Stimulated activated naive CD8-positive, alpha-beta T cell treated with anti-CD3 and anti-CD28 coated beads, Interleukin-15, amount 100 ng/mL, for 72 hours (primary cell): ENCODE measurements around the gene SUZ12.
"Not testable (repeated sequence)": the region's sequence is repeated elsewhere in the genome, so short reads cannot be mapped to it uniquely, and the experiment has no call there.

Experiments
- ATAC-seq: fragments of 150-1000 bp; cut with Tn5 transposase; 2 replicates; pipeline ENCODE4 v1.10.0; 2021; ENCODE audit warnings: mild to moderate bottlenecking, moderate library complexity
- DNase-seq, 2 donors: peaks; one replicate each; pipeline ENCODE4 v3.0.0; 2021 to 2022
- H3K27ac Mint-ChIP-seq, 2 donors: one replicate each; pipeline ENCODE4 v1.8.0; 2022; ENCODE audit warnings: mild to moderate bottlenecking in 2 of 2, mixed read lengths in 2 of 2, moderate library complexity in 2 of 2
- H3K27me3 Mint-ChIP-seq: one replicate; pipeline ENCODE4 v1.8.0; 2022; ENCODE audit warnings: mixed read lengths
- H3K4me1 Mint-ChIP-seq: one replicate; pipeline ENCODE4 v1.8.0; 2022; ENCODE audit warnings: mild to moderate bottlenecking, mixed read lengths
- H3K4me3 Mint-ChIP-seq, 2 donors: one replicate each; pipeline ENCODE4 v1.8.0; 2022; ENCODE audit warnings: mild to moderate bottlenecking in 2 of 2, mixed read lengths in 2 of 2, moderate library complexity in 1 of 2
- H3K9me3 Mint-ChIP-seq, 2 donors: one replicate each; pipeline ENCODE4 v1.8.0; 2022; ENCODE audit warnings: mixed read lengths in 2 of 2

SUZ12 gene

DNA sequence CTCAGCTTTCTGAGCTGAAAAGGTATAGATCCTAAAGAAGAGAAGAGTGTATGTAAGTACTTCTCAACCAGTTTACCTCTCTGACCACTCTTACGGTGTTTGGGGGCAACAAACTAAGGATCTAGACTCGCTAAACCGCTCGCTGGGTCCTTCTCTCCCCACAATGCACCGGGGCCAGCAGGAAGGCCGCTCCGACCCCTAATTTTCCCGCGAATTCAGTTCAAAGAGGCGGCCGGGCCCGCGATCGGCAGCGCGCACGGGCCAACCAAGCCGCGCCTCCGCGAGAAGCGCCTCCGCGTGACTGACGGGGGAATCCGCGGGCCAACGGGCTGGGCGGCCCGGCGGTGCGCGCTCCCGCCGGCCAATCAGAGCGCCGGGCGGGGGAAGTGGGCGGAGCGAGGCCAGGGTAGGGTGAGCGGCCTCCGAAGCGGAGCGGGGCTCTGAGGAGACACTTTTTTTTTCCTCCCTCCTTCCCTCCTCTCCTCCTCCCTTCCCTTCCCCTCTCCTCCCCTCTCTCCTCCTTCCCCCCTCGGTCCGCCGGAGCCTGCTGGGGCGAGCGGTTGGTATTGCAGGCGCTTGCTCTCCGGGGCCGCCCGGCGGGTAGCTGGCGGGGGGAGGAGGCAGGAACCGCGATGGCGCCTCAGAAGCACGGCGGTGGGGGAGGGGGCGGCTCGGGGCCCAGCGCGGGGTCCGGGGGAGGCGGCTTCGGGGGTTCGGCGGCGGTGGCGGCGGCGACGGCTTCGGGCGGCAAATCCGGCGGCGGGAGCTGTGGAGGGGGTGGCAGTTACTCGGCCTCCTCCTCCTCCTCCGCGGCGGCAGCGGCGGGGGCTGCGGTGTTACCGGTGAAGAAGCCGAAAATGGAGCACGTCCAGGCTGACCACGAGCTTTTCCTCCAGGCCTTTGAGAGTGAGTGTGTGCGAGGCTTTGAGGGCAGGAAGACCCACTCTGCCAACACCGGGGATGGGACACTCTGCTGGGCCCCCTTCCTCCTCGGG lies at the start of gene SUZ12:
TSS of gene SUZ12 (plus strand) at position 393 of the 995 bp plus-strand sequence. CDS start at position 633, 240 bp downstream.
- peak; percentile 97 for ATAC-seq
- peak; percentile 89 for DNase-seq
- H3K27ac Mint-ChIP-seq: peak within 1 kb of the TSS; percentile 91 to 98
- not testable (repeated sequence) for H3K9me3 Mint-ChIP-seq, H3K27me3 Mint-ChIP-seq
- H3K4me1 Mint-ChIP-seq: peaks cover 13% of the 10 kb centered on the region
- peak within 1 kb of the TSS; percentile 83 to 89 for H3K4me3 Mint-ChIP-seq

DNA sequence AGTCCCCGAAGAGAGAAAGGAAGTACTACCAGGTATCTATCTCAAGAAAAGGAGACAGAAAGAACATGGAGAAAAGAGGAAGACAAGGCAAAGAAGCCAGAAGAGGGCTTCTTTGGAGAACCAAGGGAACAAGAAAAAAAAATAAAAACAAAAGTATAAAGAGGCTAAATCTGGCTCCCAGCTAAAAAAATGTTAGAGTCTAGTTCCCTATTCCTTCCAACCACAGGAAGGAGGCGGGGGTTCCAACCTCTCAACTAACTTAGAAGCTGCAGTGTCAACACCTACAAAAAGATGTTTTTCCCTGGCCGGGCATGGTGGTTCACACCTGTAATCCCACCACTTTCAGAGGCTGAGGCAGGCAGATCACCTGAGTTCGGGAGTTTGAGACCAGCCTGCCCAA lies 48.7 kb upstream of the SUZ12 start:
- H3K27me3 Mint-ChIP-seq: no peaks in the 10 kb centered on the region
- H3K4me3 Mint-ChIP-seq: no peak overlapping the region
- ATAC-seq: no peak
- no peaks in the 10 kb centered on the region for H3K9me3 Mint-ChIP-seq
- no peak for DNase-seq
- H3K4me1 Mint-ChIP-seq: no peaks in the 10 kb centered on the region
- H3K27ac Mint-ChIP-seq: no peak overlapping the region

DNA sequence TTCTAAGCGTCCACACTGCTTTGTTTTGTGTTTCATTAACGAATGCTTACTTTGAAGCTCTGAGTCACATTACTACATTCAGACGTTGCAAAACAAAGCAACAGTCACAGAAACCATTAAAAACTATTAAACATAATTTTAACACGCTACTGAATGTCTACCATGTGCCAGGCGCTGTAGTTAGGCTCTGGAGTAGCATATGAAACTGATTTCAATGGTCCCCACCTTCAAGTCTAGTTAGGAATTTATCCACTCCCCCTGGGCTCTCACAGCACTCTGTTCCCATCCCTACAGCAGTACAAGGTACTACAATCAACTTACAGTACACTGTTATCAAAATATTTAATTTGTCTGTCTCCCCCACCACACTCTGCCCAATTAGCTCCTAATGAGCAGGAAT lies 35.9 kb upstream of the SUZ12 start:
- Mint-ChIP-seq H3K9me3 (no peaks in the 10 kb centered on the region), H3K4me3 (no peak overlapping the region), H3K27ac (no peak overlapping the region), H3K27me3 (no peaks in the 10 kb centered on the region), H3K4me1 (peaks cover 31% of the 10 kb centered on the region)
- ATAC-seq: peak; percentile 1
- DNase-seq: no peak

DNA sequence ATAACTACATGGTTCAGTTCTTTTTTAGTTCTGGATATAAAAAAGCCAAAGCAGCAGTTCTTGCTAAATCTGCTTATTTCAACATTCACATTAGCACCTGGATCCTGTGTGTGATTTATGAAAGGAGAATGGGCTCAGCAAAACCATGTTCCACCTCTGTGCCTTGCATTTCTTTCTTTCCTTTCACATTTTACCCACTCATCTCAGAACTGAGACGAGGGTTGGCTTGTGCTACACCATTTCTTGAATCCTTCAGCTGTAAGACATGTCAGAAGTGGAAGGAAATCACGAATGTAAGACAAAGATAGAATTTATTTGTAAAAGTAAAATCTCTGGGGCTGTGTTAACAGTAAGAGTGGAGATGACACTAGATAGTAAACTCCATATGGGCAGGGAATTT lies 34.1 kb upstream of the SUZ12 start:
- no peaks in the 10 kb centered on the region for H3K9me3 Mint-ChIP-seq
- no peak overlapping the region for H3K27ac Mint-ChIP-seq

DNA sequence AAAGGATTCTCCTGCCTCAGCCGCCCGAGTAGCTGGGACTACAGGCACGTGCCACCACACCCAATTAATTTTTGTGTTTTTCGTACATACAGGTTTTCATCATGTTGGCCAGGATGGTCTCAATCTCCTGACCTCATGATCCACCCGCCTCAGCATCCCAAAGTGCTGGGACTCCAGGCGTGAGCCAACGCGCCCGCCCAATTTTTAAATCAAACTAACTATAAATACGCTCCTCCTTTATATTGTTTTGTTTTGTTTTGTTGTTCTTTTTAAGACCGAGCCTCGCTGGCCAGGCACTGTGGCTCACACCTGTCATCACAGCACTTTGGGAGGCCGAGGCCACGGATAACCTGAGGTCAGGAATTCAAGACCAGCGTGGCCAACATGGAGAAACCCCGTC lies 33.4 kb upstream of the SUZ12 start:
- H3K27ac Mint-ChIP-seq: no peak overlapping the region

More for the DNA sequence above, 34.1 kb upstream of the SUZ12 start:
- peak overlapping the region in 1 of 2 donors; percentile 33 for H3K4me3 Mint-ChIP-seq
- H3K27me3 Mint-ChIP-seq: peaks cover 8% of the 10 kb centered on the region
- ATAC-seq: no peak
- peaks cover 36% of the 10 kb centered on the region for H3K4me1 Mint-ChIP-seq
- DNase-seq: peak in 1 of 2 donors; percentile 9

DNA sequence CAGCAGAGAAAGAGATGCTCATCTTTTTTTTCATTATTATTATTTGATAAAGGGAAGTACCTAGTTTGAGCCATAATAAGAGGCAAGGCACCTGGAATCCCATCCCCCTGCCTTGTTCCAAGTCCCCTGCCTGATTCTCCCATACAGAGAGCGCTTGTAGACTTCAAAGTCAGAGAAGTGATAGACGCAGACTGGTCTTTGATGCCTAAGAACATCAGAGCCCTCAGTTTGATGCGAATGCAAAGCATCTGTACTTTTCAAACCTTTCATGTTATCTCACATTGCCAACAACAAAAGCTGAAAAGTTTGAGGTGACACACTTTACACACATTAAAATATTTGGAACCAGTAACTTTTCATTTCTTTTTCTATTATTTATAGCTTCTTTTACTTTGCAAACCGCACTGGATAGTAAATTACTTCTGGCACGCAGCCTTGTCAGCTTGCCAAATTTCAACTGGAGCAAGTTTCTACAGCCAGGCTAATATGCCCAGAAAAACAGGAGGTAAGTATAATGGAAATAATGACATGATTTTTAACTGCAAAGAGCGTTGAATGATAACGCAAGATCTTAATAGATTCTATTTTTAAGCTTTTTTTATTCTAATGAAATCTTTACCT lies 29.4 kb upstream of the SUZ12 start:
- Mint-ChIP-seq H3K27ac (no peak overlapping the region), H3K27me3 (peaks cover 36% of the 10 kb centered on the region), H3K4me1 (peaks cover 28% of the 10 kb centered on the region), H3K9me3 (no peaks in the 10 kb centered on the region), H3K4me3 (peak overlapping the region; percentile 51 to 69)
- no peak for DNase-seq
- ATAC-seq: no peak

More for the DNA sequence above, 33.4 kb upstream of the SUZ12 start:
- Mint-ChIP-seq H3K27me3 (peaks cover 8% of the 10 kb centered on the region), H3K4me1 (peaks cover 37% of the 10 kb centered on the region), H3K4me3 (peak overlapping the region in 1 of 2 donors; percentile 31), H3K9me3 (no peaks in the 10 kb centered on the region)
- ATAC-seq (no peak), DNase-seq (no peak)

DNA sequence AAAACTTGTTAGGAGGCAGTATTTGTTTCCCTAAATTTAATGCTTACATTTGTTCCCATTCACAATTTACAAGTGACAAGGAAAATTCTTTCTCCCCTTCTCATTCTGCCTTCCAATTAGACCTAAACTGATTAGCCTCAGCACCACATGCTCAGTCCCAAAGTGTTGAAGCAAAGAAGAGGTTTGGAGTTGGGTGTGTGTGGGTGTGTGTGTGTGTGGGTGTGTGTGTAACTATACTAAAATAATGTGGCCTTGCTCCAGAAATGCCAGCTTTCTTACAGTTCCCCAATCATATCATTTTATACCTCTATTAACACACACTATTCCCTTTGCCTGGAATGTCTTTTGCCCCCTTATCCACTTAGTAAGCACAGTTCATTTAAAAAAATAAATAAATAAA lies 28.4 kb upstream of the SUZ12 start:
- peaks cover 20% of the 10 kb centered on the region for H3K4me1 Mint-ChIP-seq
- ATAC-seq (no peak), DNase-seq (no peak)
- no peaks in the 10 kb centered on the region for H3K9me3 Mint-ChIP-seq
- H3K27ac Mint-ChIP-seq: no peak overlapping the region
- peaks cover 37% of the 10 kb centered on the region for H3K27me3 Mint-ChIP-seq
- H3K4me3 Mint-ChIP-seq: no peak overlapping the region

DNA sequence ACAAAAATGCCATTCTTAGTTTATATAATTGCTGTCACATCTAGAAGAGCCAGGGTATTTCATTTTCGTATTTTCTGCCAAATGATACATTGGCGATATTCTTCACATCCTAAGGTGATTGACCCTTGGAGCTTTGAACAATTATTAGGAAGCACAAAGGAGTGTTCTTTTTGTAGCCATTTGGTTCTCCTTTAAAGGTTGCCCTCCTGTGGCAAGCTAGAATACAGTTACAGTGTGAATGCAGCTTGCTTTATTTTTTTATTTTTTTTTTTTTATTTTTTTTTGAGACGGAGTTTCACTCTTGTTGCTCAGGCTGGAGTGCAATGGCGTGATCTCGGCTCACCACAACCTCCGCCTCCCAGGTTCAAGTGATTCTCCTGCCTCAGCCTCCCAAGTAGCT lies 24.1 kb upstream of the SUZ12 start:
- Mint-ChIP-seq H3K27me3 (peaks cover 46% of the 10 kb centered on the region), H3K4me1 (peaks cover 21% of the 10 kb centered on the region)
- not testable (repeated sequence) for ATAC-seq, H3K4me3 Mint-ChIP-seq, H3K9me3 Mint-ChIP-seq, H3K27ac Mint-ChIP-seq, DNase-seq

DNA sequence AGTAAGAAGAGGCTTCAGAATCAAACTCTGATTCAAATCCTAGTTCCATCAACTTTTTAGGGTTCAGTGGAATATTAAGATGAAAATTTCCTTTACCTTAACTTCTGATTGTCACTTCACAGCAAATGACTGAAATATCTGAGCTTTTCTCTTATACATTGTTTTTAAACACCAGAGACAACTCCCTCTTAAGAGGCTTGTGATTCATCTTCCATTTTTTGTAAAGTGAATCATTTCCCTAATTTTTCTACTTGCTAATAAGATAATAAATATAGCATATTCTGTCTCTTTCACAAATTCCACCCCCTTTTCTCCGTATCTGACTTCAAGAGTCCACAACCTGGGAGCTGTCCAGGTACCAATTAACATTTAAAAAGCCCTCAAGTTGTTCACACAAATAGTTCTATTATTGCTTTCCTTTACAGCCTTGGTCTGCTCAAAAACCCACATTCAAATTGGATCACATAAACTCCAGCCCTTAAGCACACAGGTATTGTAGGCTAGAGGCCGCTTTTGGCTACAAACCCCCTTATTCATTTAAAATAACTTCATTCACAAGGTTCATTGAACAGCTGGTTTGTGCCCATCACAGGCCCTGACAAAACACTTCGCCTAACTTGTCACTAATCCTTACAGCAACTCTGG lies 21.2 kb upstream of the SUZ12 start:
- Mint-ChIP-seq H3K27ac (no peak overlapping the region), H3K9me3 (no peaks in the 10 kb centered on the region), H3K4me3 (no peak overlapping the region), H3K4me1 (peaks cover 38% of the 10 kb centered on the region), H3K27me3 (peaks cover 50% of the 10 kb centered on the region)
- DNase-seq (peak in 1 of 2 donors; percentile 3), ATAC-seq (no peak)

DNA sequence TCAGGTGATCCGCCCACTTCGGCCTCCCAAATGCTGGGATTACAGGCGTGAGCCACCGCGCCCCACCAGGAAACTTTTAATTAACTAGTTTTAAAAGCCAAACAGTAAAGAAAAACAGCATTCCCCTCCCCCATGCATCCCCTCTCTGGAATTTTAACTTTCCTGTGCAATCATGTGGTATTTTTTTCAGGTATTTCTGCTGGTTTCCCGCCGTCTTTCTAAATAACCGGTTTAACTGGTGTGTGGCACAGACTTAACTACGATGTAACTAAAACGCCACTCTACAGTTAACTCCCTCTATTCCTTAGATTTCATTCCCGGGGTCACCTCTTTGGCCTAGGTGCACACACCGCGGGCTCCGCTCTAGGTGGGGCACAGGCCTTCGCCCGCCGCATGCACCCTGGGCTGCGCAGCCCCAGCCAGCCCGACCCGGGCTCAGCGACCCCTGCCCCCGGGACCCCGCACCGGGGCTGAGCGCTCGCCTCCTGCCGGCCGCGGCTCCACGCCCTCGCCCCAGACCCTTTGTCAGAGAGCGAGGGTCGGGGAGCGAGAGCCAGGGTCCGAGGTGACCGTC lies 20.2 kb upstream of the SUZ12 start:
- ATAC-seq (peak; percentile 42), DNase-seq (no peak)
- Mint-ChIP-seq H3K27me3 (peaks cover 44% of the 10 kb centered on the region), H3K4me1 (peaks cover 39% of the 10 kb centered on the region), H3K9me3 (no peaks in the 10 kb centered on the region), H3K4me3 (peak overlapping the region in 1 of 2 donors; percentile 21), H3K27ac (no peak overlapping the region)

DNA sequence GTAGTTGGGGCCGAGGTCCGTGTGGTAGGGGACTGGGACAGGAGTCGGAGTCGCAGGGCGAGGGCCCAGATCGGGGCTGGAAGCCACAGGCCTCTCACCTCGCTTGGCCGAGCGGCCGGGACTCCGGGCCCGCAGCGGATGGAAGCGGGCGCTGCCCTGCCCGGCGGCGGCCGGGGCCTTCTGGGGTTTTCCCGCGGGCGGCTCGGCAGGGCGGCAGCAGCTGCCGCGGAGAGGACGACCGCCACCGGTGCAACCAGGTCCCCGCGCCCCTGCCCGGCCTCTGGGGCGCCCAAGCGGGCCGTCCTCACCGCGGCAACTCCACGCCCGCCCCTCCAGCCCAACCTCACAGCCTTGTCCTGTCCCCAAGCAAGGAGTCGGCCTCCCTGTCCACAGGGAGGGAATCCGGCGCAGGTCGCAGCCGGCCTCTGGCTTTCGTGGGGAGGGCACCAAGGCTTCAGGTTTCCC lies 19.7 kb upstream of the SUZ12 start:
- ATAC-seq: peak; percentile 38

DNA sequence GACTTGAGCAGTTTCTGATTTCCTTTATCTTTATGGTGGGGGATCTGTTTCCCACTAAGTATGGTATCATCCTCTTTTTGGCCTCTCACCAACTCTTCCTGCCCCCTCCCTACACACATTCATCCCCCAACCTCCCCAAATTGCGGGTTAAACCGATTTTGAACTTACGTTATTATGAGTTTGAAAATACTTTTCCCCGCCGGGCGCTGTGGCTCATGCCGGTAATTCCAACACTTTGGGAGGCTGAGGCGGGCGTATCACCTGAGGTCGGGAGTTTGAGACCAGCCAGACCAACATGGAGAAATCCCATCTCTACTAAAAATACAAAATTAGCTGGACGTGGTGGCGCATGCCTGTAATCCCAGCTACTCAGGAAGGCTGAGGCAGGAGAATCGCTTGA lies 19.1 kb upstream of the SUZ12 start:
- H3K4me1 Mint-ChIP-seq: peaks cover 39% of the 10 kb centered on the region
- H3K4me3 Mint-ChIP-seq: peak overlapping the region in 1 of 2 donors; percentile 50
- not testable (repeated sequence) for H3K27ac Mint-ChIP-seq, ATAC-seq, DNase-seq, H3K9me3 Mint-ChIP-seq
- H3K27me3 Mint-ChIP-seq: peaks cover 35% of the 10 kb centered on the region

More for the DNA sequence above, 19.7 kb upstream of the SUZ12 start:
- DNase-seq: no peak
- Mint-ChIP-seq H3K9me3 (no peaks in the 10 kb centered on the region), H3K27me3 (peaks cover 39% of the 10 kb centered on the region), H3K4me3 (peak overlapping the region in 1 of 2 donors; percentile 50), H3K27ac (no peak overlapping the region), H3K4me1 (peaks cover 39% of the 10 kb centered on the region)

DNA sequence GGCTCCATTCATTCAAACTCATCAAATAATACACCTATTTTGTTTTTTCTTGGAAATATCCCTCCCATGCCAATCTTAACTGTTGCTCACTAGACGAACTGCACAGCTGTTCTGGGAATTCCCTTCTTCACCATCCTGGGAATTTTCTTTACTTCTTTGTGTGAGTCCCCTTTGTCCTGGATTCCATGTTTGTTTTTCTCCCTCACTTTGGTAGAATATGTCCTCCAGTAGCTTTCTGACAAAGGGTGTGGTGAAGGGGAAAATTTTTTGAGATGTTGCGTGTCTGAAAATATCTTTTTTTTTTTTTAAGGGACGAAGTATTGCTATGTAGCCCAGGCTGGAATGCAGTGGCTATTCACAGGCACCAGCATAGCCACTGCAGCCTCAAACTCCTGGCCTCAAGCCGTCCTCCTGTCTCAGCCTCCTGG lies 18.1 kb upstream of the SUZ12 start:
- DNase-seq (no peak), ATAC-seq (no peak)
- Mint-ChIP-seq H3K4me1 (peaks cover 34% of the 10 kb centered on the region), H3K9me3 (no peaks in the 10 kb centered on the region), H3K27me3 (peaks cover 35% of the 10 kb centered on the region), H3K27ac (no peak overlapping the region), H3K4me3 (no peak overlapping the region)

DNA sequence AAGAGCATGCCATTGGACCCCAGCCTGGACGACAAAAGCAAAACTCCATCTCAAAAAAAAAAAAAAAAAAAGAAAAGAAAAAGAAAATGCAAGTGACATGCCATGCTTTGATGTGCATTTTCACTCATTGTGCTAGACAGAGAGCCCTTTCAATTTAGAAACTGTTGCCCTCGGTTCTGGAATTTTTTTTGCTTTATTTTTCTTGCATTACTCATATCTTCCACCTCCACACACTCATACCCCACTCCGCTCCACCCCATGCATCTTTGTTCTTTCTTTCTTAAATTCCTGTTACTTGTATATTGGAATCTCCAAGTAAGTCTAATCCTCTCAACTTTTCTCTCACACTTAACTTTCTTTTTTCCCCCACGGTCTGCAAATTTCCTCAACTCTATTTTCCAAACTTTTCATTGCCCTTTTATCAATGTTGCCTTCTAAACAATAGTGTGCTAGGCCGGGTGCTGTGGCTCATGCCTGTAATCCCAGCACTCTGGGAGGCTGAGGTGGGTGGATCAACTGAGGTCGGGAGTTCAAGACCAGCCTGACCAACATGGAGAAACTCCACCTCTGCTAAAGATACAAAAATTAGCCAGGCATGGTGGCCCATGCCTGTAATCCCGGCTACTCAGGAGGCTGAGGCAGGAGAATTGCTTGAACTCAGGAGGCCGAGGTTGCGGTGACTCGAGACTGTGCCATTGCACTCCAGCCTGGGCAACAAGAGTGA lies 16.8 kb upstream of the SUZ12 start:
- peak overlapping the region; percentile 87 to 92 for H3K27ac Mint-ChIP-seq
- peak overlapping the region; percentile 9 to 35 for H3K4me3 Mint-ChIP-seq
- peak; percentile 98 for ATAC-seq
- H3K4me1 Mint-ChIP-seq: peaks cover 31% of the 10 kb centered on the region
- no peaks in the 10 kb centered on the region for H3K9me3 Mint-ChIP-seq
- peaks cover 35% of the 10 kb centered on the region for H3K27me3 Mint-ChIP-seq
- DNase-seq: peak in 1 of 2 donors; percentile 20
